Smooth muscle cell (in vitro differentiated cells): Measurements from ENCODE around the gene RPAP3. TPM values are rescaled to one million over a fixed set of nuclear protein-coding genes. Genes with fewer than 3 reads are reported as not detected.

ENCODE experiments used
- DNase-seq: peaks from one replicate; lab custom pipeline; 2025; ENCODE audit not compliant: unreplicated experiment; lab: John Stamatoyannopoulos, UW
- H2AFZ ChIP-seq: fragments of 200-600 bp; sonication (generic); 2 replicates; pipeline ENCODE4 v1.6.0; 2016; ENCODE audit warnings: antibody characterized with exemption, low read depth, mild to moderate bottlenecking
- H3F3A ChIP-seq: fragments of 200-600 bp; sonication (generic); 2 replicates; pipeline ENCODE4 v1.6.0; 2017; ENCODE audit warnings: antibody characterized with exemption, low read depth
- H3K27ac ChIP-seq: fragments of 200-600 bp; sonication (generic); 2 replicates; pipeline ENCODE4 v1.5.1; 2016; ENCODE audit warnings: low read depth, mild to moderate bottlenecking
- H3K27me3 ChIP-seq: fragments of 200-600 bp; sonication (generic); 2 replicates; pipeline ENCODE4 v1.6.1; 2016; ENCODE audit warnings: low read depth, mild to moderate bottlenecking
- H3K36me3 ChIP-seq: fragments of 200-600 bp; sonication (generic); 2 replicates; pipeline ENCODE4 v1.5.1; 2016; ENCODE audit warnings: low read depth
- H3K4me1 ChIP-seq: fragments of 200-600 bp; sonication (generic); 2 replicates; pipeline ENCODE4 v1.5.1; 2016; ENCODE audit warnings: low read depth
- H3K4me2 ChIP-seq: fragments of 200-600 bp; sonication (generic); 2 replicates; pipeline ENCODE4 v1.6.0; 2016; ENCODE audit warnings: mild to moderate bottlenecking
- H3K4me3 ChIP-seq: fragments of 200-600 bp; sonication (generic); 2 replicates; pipeline ENCODE4 v1.5.1; 2016; ENCODE audit warnings: mild to moderate bottlenecking
- H3K79me2 ChIP-seq: fragments of 200-600 bp; sonication (generic); 2 replicates; pipeline ENCODE4 v1.6.0; 2016; ENCODE audit warnings: low read depth, mild to moderate bottlenecking
- H3K9ac ChIP-seq: fragments of 200-600 bp; sonication (generic); 2 replicates; pipeline ENCODE4 v1.6.0; 2016; ENCODE audit warnings: low read depth
- H3K9me3 ChIP-seq: fragments of 200-600 bp; sonication (generic); replicated peaks from 2 replicates; pipeline ENCODE4 v1.5.1; 2016; ENCODE audit warnings: low read depth
- H4K20me1 ChIP-seq: fragments of 200-600 bp; sonication (generic); 2 replicates; pipeline ENCODE4 v1.6.0; 2016; ENCODE audit warnings: low read depth
- WGBS: methylation state at CpG from one replicate; pipeline ENCODE4 v1.1.7; 2016; ENCODE audit warnings: low lambda C conversion rate; 5-methylcytosine and 5-hydroxymethylcytosine counted together
- polyA plus RNA-seq: library from polyadenylated mRNA; unstranded; fragments of >200 nt; fragmentation: Nextera tagmentation; extraction: Ambion mirVana; gene quantifications from 2 replicates; pipeline ENCODE4 v1.2.1, GENCODE V29; 2016
- total RNA-seq: library from RNA; depleted of rRNA; stranded (reverse); fragments of >200 nt; gene quantifications from 2 replicates; pipeline ENCODE4 v1.2.3, GENCODE V29; 2014
- TF ChIP-seq, protein P1 (sequence below): fragments of 200-600 bp; sonication (generic); IDR thresholded peaks from 2 replicates; pipeline ENCODE4 v1.5.1; 2017; ENCODE audit warnings: borderline replicate concordance, mild to moderate bottlenecking, antibody characterized with exemption; ENCODE audit not compliant: insufficient read depth, poor library complexity, severe bottlenecking

The RPAP3 gene
- total and polyA plus RNA-seq, 2 experiments from 2014 or later = 17.0 to 23.0 TPM

DNA sequence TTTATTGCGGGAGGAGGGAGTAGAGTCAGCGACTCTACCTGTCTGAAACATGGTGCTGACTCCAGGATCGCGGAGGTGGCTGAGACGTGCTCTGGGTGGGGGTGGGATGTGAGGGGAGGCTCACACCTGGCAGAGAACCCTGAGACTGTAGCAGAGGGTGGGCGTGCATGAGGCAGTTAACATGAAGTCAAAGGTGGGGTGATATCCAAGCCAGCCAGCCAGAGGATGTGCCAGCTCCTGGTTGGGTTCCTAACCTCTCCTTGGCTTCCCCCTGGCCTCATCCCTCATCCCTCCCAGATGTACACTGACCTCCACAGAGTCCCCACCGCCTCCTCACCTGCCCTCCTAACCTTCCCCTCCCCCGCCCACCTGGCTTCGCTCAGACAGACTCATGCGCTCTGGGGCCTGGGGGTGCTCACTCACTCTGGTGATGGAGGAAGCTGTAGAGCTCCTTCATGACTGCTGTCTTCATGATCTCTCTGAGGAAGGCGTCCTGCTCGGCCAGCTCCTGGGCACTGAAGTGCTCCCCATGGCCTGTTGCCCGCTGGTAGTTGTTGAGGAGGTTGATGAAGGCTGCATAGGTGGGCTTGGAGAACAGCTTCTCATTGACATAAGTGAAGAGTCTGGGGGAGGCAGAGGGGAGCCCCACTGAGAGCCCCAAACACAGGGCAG is 10.2 kb upstream of the RPAP3 start:
- no peak for DNase-seq
- TF ChIP-seq, protein P1, sequence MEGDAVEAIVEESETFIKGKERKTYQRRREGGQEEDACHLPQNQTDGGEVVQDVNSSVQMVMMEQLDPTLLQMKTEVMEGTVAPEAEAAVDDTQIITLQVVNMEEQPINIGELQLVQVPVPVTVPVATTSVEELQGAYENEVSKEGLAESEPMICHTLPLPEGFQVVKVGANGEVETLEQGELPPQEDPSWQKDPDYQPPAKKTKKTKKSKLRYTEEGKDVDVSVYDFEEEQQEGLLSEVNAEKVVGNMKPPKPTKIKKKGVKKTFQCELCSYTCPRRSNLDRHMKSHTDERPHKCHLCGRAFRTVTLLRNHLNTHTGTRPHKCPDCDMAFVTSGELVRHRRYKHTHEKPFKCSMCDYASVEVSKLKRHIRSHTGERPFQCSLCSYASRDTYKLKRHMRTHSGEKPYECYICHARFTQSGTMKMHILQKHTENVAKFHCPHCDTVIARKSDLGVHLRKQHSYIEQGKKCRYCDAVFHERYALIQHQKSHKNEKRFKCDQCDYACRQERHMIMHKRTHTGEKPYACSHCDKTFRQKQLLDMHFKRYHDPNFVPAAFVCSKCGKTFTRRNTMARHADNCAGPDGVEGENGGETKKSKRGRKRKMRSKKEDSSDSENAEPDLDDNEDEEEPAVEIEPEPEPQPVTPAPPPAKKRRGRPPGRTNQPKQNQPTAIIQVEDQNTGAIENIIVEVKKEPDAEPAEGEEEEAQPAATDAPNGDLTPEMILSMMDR = no peak
- Histone ChIP-seq H3K4me3 (no peak overlapping the region), H3K79me2 (no peaks in the 10 kb centered on the region), H2AFZ (no peak overlapping the region), H3K9ac (no peak overlapping the region), H3F3A (no peaks in the 10 kb centered on the region), H3K4me2 (no peak overlapping the region), H3K9me3 (no peaks in the 10 kb centered on the region), H3K27ac (no peak overlapping the region), H4K20me1 (no peaks in the 10 kb centered on the region), H3K4me1 (peaks cover 4% of the 10 kb centered on the region), H3K27me3 (no peaks in the 10 kb centered on the region), H3K36me3 (no peaks in the 10 kb centered on the region)
- WGBS = 86% methylated on average over 13 of the region's 13 CpGs

DNA sequence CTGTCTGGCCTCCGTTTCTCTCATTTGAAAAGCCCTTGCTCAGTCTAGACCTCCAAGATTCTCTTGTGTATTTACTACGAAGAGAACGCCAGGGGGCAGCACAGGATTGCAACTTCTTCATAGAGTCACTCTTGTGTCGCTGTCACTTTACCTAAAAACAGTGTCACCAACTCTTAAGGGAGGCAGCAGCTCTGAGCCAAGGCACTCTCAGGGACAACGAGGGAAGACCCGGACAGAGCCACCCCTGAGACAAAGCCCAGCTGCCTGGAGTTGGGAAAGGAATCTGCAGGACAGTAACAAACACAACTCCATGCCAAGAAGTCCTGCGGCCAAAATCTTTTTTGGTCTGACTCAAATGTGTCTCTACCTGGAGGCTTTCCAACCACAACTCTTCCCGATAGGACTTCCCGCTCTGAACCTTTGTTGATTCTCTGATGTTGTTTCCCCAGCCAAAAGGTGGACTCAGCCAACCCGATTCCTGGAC is 9.6 kb upstream of the RPAP3 start:
- Histone ChIP-seq H3K27me3 (no peaks in the 10 kb centered on the region), H3K4me1 (peaks cover 4% of the 10 kb centered on the region), H2AFZ (no peak overlapping the region), H3K27ac (no peak overlapping the region), H3K36me3 (no peaks in the 10 kb centered on the region), H3K4me3 (no peak overlapping the region), H3K4me2 (no peak overlapping the region), H4K20me1 (no peaks in the 10 kb centered on the region), H3K9ac (no peak overlapping the region), H3F3A (no peaks in the 10 kb centered on the region), H3K9me3 (no peaks in the 10 kb centered on the region), H3K79me2 (no peaks in the 10 kb centered on the region)
- DNase-seq = peak; percentile 14
- WGBS = 38% methylated on average over 10 of the region's 10 CpGs
- TF ChIP-seq, protein P1 = peak; percentile 76

DNA sequence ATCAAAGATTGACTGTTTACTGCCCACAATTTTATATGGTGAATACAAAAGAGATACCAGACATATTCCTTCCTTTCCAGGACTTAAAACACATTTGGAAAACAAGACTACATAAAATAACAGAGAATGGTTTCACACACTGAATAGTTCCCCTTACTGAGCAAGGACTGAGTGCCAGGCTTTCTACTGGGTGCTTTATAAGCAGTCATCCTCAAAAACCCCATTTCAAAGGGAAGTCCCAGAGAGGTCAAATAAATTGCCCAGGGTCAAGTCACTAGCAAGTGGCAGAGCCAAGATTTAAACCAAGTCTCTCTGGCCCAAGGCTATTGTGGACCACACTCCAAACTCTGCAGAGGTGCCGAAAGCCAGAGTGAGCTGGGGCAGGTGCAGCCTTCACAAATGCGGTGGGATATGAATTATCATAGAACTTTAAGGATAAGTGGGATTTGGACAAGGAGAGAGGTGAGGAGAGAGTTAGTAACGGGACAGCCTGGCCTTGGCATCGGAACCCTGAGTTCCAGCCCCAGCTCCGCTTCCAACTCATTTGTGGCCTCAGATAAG is 9.1 kb upstream of the RPAP3 start:
- Histone ChIP-seq H3K79me2 (no peaks in the 10 kb centered on the region), H3K36me3 (no peaks in the 10 kb centered on the region), H3K9ac (no peak overlapping the region), H3K27ac (no peak overlapping the region), H3K27me3 (no peaks in the 10 kb centered on the region), H2AFZ (no peak overlapping the region), H3K4me2 (no peak overlapping the region), H3F3A (no peaks in the 10 kb centered on the region), H4K20me1 (no peaks in the 10 kb centered on the region), H3K4me3 (no peak overlapping the region), H3K4me1 (peaks cover 4% of the 10 kb centered on the region), H3K9me3 (no peaks in the 10 kb centered on the region)
- TF ChIP-seq, protein P1 = no peak
- WGBS = 39% methylated on average over 5 of the region's 5 CpGs
- no peak for DNase-seq
